Activated CD8-positive, alpha-beta memory T cell treated with anti-CD3 and anti-CD28 coated beads, Interleukin-2, amount 50 U/mL, for 1 hour (primary cell): Measurements from ENCODE around the gene MYBPC3.
"Not testable (repeated sequence)": the region's sequence is repeated elsewhere in the genome, so short reads cannot be mapped to it uniquely, and the experiment has no call there.

Source experiments
- DNase-seq: peaks from one replicate; pipeline ENCODE4 v3.0.0-alpha.2; 2020; ENCODE audit errors: extremely low read depth

The MYBPC3 gene

DNA sequence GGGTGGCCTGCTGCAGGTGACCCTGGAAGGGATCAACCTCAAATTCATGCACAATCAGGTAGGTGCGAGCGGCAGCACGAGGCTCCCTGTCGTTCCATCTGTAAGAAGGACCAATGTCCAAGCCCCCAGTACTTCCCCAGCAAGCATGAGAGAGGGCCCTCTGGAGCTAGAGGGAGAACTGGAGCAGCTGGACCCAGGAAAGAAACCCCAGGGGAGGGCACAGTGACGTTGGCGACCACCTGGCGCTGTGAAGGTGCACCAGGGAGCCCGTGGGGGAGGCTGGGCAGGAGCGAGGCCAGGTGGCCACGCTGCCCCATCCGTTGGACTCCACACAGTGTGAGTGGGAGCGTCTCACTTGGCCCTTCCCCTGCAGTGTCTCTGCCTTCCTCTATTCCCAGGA is 28.0 kb downstream of the MYBPC3 start:
- no peak for DNase-seq

DNA sequence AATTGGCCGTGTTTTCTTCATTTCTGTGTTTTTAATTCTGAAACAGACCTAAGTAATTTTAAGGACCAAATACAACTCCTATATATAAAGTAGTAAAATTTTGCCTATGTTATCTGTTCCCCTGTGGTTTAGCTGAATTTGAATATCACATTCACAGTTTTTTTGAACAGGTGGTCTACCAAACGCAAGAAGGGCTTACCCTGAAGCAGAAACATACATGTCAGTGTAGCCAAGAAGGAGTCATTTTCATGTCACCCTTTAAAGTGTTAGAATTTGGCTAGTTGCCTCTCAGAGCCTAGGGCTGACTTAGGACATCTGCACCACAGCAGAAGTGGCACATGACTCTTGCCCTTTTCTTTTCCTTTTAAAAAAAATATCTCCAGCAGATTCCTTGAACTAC is 34.3 kb downstream of the MYBPC3 start:
- no peak for DNase-seq

DNA sequence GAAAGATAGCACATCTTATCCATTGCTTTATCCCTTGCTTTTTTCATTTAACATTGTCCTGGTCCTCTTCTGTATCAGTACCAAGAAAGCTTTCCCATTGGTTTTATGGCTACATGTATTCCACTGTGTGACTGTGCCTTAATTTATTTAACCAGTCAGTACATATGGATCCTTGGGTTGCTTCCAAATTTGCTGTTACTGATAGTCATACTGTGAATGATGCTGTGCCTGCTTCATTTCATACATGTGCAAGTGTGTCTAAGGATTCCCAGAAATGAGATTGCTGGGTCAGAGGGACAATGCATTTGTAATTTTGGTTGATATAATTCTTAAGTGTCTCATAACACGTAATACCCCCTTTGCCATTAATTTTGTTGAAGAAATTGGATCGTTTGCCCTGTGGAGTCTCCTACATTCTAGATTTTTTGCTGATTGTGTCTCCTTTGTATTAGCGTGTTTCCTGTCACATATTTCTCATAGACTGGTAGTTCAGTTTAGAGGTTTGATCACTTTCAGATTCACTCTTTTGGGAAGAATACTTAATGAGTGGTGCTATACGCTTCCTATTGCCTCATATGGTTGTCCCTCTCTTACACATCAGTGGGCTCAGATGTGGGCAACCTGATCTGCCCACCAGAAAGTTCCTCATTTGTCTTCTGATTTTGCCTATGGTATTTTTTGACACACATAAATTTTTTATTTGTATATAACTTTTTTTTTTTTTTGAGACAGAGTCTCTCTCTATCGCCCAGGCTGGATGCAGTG is 35.3 kb downstream of the MYBPC3 start:
- DNase-seq = no peak

DNA sequence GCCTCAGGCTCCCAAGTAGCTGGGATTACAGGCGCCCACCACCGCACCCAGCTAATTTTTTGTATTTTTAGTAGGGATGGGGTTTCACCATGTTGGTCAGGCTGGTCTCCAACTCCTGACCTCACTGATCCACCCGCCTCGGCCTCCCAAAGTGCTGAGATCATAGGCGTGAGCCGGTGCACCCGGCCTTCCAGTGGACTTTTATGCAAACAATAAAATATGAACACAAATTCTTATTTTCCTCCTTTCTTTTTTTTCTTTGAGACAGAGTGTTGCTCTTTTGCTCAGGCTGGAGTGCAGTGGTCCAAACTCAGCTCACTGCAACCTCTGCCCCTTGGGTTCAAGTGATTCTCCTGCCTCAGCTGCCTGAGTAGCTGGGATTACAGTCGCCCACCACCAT is 36.0 kb downstream of the MYBPC3 start:
- DNase-seq = not testable (repeated sequence)

DNA sequence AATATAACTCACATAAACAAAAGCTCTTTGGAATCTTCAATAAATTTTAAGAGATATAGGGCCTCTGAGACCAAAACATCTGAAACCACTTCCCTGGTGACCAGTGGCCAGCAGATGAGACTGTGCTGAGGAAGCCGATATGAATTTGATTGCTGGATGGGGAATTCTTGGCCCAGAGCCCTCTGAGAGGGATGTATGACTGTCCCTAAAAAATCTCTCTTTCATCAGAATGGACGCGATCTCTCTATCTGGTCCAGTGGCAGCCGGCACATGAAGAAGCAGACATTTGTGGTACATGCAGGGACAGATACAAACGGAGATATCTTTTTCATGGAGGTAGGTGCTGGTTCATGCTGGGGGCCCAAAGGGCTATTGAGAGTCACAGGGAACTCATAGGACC is 37.5 kb downstream of the MYBPC3 start:
- DNase-seq = no peak

DNA sequence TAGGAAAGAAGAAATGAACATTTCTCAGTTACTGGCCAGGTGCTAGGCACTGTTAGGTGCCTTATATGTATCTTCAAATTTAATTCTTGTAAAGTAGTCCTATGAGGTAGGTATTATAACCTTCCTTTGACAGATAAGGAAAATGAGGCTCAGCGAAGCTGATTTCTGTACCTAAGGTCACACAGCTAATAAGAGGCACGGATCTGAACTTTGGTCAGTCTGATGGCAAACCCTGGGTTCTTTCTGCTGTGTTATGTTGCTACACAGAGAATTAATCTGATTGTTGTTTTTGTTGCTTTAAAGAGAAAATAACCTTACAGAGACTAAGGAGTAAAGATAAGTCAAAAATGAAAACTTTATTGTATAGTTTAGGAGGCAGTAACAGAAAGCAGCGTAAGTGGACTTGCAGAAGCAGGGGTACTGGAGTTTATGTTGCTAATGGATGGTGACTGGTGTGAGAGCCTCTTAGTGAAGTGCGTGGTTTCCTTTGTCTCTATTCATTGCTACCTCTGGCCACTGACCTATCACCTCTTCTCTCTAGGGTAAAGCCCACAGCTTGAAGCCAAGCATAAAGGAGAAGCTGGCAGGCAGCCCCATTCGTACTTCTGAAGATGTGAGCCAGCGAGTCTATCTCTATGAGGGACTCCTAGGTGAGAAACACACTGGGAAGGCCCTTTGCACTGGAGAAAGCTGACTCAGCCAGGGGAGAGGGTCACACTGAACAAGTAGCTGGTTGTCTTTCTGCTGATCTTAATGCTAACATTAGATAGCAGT is 44.3 kb downstream of the MYBPC3 start:
- DNase-seq = no peak

DNA sequence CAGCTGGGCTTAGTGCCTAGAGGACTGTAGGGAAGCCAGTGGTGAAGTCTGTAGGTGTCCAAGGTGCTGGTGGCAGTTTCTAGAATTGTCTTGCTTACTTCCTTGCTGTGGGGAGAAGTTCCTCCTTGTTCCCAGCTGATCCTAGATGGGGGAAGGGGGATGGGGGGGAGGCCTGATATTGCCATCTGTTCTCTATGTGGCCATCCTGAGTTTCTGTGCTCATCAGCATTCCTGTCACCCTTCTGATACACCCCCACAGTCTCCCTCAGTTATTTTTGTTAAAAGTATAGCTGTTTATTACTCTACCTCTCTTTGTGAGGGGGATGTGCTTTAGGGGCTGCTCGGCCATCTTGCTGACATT is 46.0 kb downstream of the MYBPC3 start:
- DNase-seq = no peak

DNA sequence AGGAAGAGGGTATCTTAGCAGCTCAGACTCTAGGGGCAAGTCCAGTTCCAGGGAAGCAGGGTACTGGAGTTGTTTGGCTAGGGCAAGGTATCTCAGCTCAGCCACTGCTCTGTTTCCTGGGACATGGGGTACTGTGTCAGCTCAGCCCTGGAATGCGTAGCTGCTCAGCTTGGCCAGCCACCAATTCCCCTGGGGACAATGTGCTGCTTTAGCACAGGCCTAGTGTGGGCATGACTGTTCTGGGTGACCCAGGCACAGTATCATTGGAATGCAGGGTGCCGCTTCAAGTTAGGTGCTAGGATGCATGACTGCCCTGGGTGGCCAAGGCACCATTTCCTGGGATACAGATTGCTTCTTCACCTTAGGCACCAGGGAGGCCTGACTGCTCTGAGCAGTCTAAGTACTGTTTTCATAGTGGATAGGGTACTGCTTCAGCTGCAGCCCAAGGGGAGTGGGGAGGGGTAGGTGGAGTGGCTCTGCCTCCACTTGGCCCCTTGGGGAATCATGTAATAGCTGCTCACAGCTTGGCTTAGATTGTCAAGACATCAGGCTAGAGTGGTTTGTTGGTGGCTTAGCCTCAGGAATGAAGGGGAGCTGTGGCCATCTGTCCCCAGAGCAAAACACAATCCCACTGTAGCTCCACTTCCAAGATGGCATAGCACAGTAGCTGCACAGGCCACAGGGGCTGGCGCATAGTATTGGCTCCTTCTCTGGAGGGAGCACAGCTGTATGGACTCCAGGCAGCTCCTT is 46.6 kb downstream of the MYBPC3 start:
- no peak for DNase-seq

DNA sequence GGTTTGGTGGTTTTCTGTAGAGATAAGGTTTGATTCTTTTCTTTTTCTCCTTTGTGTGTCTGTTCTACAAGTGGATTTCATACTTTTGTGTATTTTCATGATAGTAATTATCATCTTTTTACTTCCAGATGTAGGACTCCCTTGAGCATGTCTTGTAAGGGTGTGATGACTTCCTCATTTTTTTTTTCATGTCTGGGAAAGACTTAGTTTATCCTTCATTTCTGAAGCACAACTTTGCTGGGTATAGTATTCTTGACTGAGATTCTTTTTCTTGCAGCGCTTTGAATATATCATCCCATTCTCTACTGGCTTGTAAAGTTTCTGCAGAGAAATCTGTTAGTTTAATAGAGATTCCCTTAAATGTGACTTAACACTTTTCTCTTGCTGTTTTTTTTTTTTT is 49.6 kb downstream of the MYBPC3 start:
- no peak for DNase-seq

DNA sequence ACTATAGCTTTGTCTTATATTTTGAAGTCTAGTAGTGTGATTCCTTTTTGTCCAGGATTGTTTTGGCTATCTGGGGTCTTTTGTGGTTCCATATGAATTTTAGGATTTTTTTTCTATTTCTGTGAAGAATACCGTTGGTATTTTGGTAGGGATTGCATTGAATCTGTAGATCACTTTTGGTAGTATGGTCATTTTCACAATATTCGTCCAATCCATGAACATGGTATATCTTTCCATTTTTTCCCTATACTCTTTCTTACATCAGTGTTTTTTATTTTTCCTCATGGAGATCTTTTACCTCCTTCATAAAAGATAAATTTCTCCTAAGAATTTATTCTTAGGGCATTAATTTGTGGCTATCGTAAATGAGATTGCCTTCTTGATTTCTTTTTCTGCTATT is 53.4 kb downstream of the MYBPC3 start:
- no peak for DNase-seq

DNA sequence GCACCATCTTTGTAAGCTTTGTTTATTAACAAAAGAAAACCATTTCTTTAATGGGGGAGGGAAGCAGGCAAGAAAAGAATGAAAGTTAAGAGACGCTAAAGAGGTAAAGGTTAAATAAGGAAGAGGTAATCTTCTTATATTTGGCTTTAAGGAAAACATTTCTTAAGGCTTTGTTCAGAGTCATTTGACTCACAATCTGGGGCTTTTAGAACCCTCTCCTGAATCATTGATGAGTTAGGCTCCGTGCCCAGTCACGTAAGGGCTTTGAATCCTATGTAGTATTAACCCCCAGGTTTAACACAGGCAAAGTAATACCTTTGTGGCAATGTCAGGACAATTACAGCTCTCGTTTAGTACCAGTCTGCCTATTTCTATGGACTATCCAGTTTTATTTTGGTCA is 56.5 kb downstream of the MYBPC3 start:
- DNase-seq = no peak

DNA sequence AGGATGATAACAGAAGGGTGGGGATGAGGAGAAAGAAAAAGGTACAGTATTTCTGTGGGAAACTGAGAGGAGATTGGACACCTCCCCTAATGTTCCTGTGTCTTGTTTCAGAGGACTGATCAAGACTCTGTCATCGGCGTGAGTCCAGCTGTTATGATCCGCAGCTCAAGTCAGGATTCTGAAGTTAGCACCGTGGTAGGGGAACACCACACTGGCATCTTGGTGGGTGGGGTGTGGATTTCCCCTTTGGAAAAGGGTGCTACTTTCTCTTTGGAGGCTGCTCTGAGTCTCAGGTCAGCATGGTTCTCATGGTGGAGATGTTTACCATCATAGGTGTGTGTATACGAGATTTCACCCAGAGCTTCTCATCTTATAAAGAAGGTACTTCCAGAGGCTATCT is 57.1 kb downstream of the MYBPC3 start:
- DNase-seq = no peak

DNA sequence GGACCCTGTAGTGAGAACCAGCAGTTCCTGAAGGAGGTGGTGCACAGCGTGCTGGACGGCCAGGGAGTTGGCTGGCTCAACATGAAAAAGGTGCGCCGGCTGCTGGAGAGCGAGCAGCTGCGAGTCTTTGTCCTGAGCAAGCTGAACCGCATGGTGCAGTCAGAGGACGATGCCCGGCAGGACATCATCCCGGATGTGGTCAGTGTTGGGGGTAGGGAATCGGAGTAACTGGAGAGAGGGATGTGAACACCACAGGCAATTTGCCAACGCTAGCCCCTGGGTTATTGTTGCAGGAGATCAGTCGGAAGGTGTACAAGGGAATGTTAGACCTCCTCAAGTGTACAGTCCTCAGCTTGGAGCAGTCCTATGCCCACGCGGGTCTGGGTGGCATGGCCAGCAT is 62.6 kb downstream of the MYBPC3 start:
- DNase-seq = no peak

DNA sequence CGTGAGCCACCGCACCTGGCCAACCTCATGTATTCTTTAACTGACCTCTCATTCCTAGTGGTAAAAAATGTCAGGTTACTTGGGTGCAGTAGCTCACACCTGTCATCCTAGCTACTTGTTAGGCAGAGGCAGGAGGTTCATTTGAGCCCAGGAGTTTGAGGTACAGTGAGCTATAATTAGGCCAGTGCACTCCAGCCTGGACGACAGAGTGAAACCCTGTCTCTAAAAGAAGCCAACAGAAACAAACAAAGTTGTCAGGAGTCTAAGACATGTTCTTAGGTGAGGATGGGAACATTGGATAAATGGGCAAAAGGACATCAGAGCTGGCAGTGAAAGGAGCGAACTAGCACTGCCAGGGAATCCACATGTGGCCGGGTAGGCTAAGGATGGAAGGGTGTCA is 64.4 kb downstream of the MYBPC3 start:
- DNase-seq = no peak

DNA sequence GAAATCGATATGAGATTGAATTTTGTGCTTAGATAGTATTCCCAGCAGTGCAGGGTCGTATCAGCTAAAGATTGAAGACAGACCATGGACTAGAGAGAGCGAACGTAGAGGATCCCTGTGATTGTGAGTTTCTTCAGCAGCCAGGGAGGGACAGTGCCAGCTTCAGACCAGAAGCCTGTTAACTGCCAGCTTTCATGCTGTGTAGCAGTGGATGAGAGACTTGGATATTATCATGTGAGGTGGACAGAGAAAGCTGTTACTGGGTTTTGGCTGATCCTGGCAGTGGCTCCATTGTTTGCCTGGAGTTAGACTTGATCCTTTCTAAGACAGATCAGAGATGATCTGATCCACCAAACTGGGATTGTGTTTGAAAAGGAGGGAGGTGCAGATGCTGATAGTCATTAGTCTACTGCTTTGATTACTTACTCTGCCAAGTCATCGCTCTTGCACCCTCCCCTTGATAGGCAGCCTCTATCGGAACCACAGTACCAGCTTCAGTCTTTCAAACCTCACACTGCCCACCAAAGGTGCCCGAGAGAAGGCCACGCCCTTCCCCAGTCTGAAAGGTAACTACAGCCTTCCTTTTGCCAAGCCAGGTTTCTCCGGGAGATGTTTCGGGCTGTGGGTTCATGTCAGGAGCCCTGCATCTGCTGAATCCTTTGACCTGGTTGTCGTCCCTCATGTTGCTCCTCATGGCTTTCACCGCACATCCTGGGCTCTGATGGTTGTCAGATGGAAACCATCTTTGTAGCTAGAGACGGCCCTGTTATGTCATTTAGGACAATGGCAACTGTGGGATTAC is 66.3 kb downstream of the MYBPC3 start:
- DNase-seq = no peak

DNA sequence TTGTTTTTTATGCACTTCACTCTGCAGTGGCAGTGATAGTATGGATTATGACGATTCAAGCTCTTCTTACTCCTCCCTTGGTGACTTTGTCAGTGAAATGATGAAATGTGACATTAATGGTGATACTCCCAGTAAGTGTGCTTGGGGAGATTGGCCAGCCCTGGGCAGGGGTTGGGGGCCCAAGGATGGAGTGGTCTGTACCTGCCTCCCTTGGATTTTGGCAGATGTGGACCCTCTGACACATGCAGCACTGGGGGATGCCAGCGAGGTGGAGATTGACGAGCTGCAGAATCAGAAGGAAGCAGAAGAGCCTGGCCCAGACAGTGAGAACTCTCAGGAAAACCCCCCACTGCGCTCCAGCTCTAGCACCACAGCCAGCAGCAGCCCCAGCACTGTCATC is 68.4 kb downstream of the MYBPC3 start:
- no peak for DNase-seq

DNA sequence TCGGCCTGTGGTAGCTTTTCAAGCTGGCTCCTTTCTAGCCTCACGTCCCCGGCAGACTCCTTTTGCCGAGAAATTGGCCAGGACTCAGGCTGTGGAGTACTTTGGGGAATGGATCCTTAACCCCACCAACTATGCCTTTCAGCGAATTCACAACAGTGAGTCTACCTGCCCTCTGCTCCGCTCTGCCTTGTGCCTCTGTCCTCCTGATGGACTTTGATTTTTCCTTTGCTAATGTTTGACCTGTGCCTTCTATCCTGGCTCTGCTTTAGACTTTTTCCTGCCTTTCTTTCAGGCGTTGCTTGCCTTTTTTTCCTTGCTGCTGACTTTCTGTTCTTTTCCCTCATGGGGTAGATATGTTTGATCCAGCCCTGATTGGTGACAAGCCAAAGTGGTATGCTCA is 70.0 kb downstream of the MYBPC3 start:
- no peak for DNase-seq
